ENCODE measurements around the gene XXYLT1. TPM values are rescaled to one million over a fixed set of nuclear protein-coding genes. Genes with fewer than 3 reads are reported as not detected.

XXYLT1 gene
- total and polyA plus RNA-seq, 2 of the 8 experiments (the other 6 are each of a cell fraction or from before 2014, with no cell fraction given) = 18.9 to 23.8 TPM

- CTCF ChIA-PET (ENCODE audit: partially characterized antibody) = interaction anchor here (0.6 to 2.5 kb wide), 10 partner anchors 10 to 448 kb away, joined by 3 to 7 read pairs (median 3); no protein-coding TSS in a partner anchor
These were observed 196.8 kb downstream of the XXYLT1 start for GRCh38 chr3:195073866-195074860.

More at GRCh38 chr3:195073866-195074860, 196.8 kb downstream of the XXYLT1 start:
- Histone ChIP-seq H3K23ac (ENCODE audit: insufficient read length) (no peak overlapping the region), H3K79me1 (ENCODE audit: low read depth, low read length) (no peaks in the 10 kb centered on the region; the same call in 1 of the 2 replicates), H3K9me3 (ENCODE audit: insufficient read depth in 2 of 2, low read depth in 1 of 2, low read length in 1 of 2) (no peaks in the 10 kb centered on the region), H3K27ac (ENCODE audit: low read depth, low read length) (no peak overlapping the region), H4K8ac (ENCODE audit: extremely low read depth, insufficient read depth, low read length) (no peak overlapping the region), H3K4ac (replicated peaks; ENCODE audit: insufficient read length, low read depth, low read length) (no peak overlapping the region), H2BK12ac (ENCODE audit: low read depth, low read length) (no peak overlapping the region), H3K27me3 (replicated peaks in 1 of 4; ENCODE audit: control insufficient read depth in 3 of 4, extremely low read depth in 1 of 4, insufficient read depth in 3 of 4, low read length in 3 of 4) (no peaks in the 10 kb centered on the region), H2AFZ (ENCODE audit: low read length) (no peak overlapping the region), H3K56ac (replicated peaks; ENCODE audit: insufficient read length, low read depth, low read length) (no peak overlapping the region), H3K4me1 (replicated peaks in 1 of 4; ENCODE audit: control insufficient read depth in 3 of 4, insufficient read depth in 4 of 4, low read length in 3 of 4) (peaks cover 0 to 6% (median 5%) of the 10 kb centered on the region in 4 experiments; a peak in 3 of 7 replicates), H3K4me2 (ENCODE audit: insufficient read depth in 1 of 2, low read depth in 2 of 2, low read length in 2 of 2) (no peak overlapping the region), H3K23me2 (ENCODE audit: low read depth, low read length) (no peaks in the 10 kb centered on the region), H3K79me2 (ENCODE audit: control insufficient read depth in 1 of 2, insufficient read depth in 2 of 2, low read length in 2 of 2) (no peaks in the 10 kb centered on the region), H3K9ac (replicated peaks in 1 of 4; ENCODE audit: extremely low read depth in 1 of 4, low read depth in 3 of 4, low read length in 3 of 4) (no peak overlapping the region), H2BK5ac (ENCODE audit: low read depth, low read length) (no peak overlapping the region), H2BK120ac (replicated peaks; ENCODE audit: low read depth, low read length) (no peak overlapping the region), H2BK15ac (ENCODE audit: low read length) (no peak overlapping the region), H3K18ac (ENCODE audit: extremely low read depth, low read length) (peak overlapping the region; percentile 6; the same call in 1 of the 2 replicates), H2AK5ac (ENCODE audit: low read depth, low read length) (no peak overlapping the region), H3K4me3 (ENCODE audit: extremely low read depth in 1 of 4, insufficient read depth in 2 of 4, low read depth in 3 of 4, low read length in 4 of 4) (no peak overlapping the region), H4K91ac (replicated peaks; ENCODE audit: insufficient read length, low read length) (no peak overlapping the region), H3K14ac (ENCODE audit: insufficient read length) (no peak overlapping the region), H4K5ac (ENCODE audit: insufficient read length, low read depth, low read length) (no peak overlapping the region), H2BK20ac (ENCODE audit: low read length) (no peak overlapping the region), H4K20me1 (replicated peaks in 1 of 2; ENCODE audit: control insufficient read depth in 1 of 2, insufficient read depth in 2 of 2, low read length in 2 of 2) (peaks cover 0 to 2% of the 10 kb centered on the region in 2 experiments), H3K36me3 (ENCODE audit: control insufficient read depth in 2 of 4, insufficient read depth in 4 of 4, low read length in 3 of 4) (no peaks in the 10 kb centered on the region; a peak in 1 of 8 replicates)
- TF ChIP-seq RAD21 (IDR thresholded peaks at IDR 0.05 in 1 of 2, conservative IDR thresholded peaks at IDR 0.05 in 1 of 2; ENCODE audit: low read depth in 2 of 2, low read length in 2 of 2) (no peak), SP4 (IDR thresholded peaks at IDR 0.05; ENCODE audit: low read length) (no peak), CHD1 (IDR thresholded peaks at IDR 0.05; ENCODE audit: low read depth, low read length) (no peak), POLR2AphosphoS5 (IDR thresholded peaks at IDR 0.05; ENCODE audit: low read depth, low read length) (no peak)
- FAIRE-seq (no peak), DNase-seq (ENCODE audit: low read depth in 1 of 2, low spot score in 2 of 2) (no peak)
- 87% methylated on average over 23 of the region's 25 CpGs; no CpG with 5 or more reads in 1 of the 2 experiments for WGBS, 2 experiments (ENCODE audit: extremely low coverage in 1 of 2, insufficient coverage in 1 of 2, insufficient read length in 1 of 2, insufficient replicate concordance in 2 of 2, low coverage in 1 of 2, low lambda C conversion rate in 2 of 2, missing lambda C conversion rate in 1 of 2)
- POLR2A ChIA-PET (ENCODE audit: partially characterized antibody) = interaction anchor here (0.5 to 1.8 kb wide), 2 partner anchors 10 to 13 kb away, joined by 3 to 6 read pairs; no protein-coding TSS in a partner anchor
